Fibroblast of skin of back (primary cell): Measurements from ENCODE around the gene ARL6IP4.

Source experiments
- DNase-seq: peaks from one replicate; pipeline ENCODE4 v3.0.0-alpha.2; 2013

The ARL6IP4 gene

GRCh38 chr12:122990961-122991622 is 10.6 kb downstream of the ARL6IP4 start:
- DNase-seq, result no peak

- DNase-seq, result no peak
Observed at GRCh38 chr12:122991623-122992275, 11.3 kb downstream of the ARL6IP4 start.

GRCh38 chr12:122992386-122992785 is 11.9 kb downstream of the ARL6IP4 start:
- DNase-seq, result no peak

- no peak for DNase-seq
Observed at GRCh38 chr12:122994140-122994675, 13.7 kb downstream of the ARL6IP4 start.

- DNase-seq, result no peak
Observed at GRCh38 chr12:122994781-122995502, 14.5 kb downstream of the ARL6IP4 start.

- DNase-seq, result no peak
Observed at GRCh38 chr12:122995503-122996187, 15.2 kb downstream of the ARL6IP4 start.

- DNase-seq, result no peak
Observed at GRCh38 chr12:122996188-122996601, 15.7 kb downstream of the ARL6IP4 start.

GRCh38 chr12:122996621-122997342 is 16.3 kb downstream of the ARL6IP4 start:
- no peak for DNase-seq

- no peak for DNase-seq
Observed at GRCh38 chr12:122997343-122998250, 17.1 kb downstream of the ARL6IP4 start.

- DNase-seq, result no peak
Observed at GRCh38 chr12:122998316-122998715, 17.8 kb downstream of the ARL6IP4 start.

- DNase-seq, result no peak
Observed at GRCh38 chr12:122999196-122999946, 18.9 kb downstream of the ARL6IP4 start.

- DNase-seq, result no peak
Observed at GRCh38 chr12:122999986-123000420, 19.5 kb downstream of the ARL6IP4 start.

- no peak for DNase-seq
Observed at GRCh38 chr12:123000578-123000977, 20.1 kb downstream of the ARL6IP4 start.

GRCh38 chr12:123001464-123001863 is 21.0 kb downstream of the ARL6IP4 start:
- no peak for DNase-seq

GRCh38 chr12:123003257-123003656 is 22.8 kb downstream of the ARL6IP4 start:
- no peak for DNase-seq

GRCh38 chr12:123004287-123004686 is 23.8 kb downstream of the ARL6IP4 start:
- DNase-seq, result no peak

- DNase-seq, result no peak
Observed at GRCh38 chr12:123005081-123005626, 24.7 kb downstream of the ARL6IP4 start.

GRCh38 chr12:123006977-123007376 is 26.5 kb downstream of the ARL6IP4 start:
- DNase-seq, result peak; percentile 54

- no peak for DNase-seq
Observed at GRCh38 chr12:123010110-123010509, 29.6 kb downstream of the ARL6IP4 start.

- no peak for DNase-seq
Observed at GRCh38 chr12:123010681-123011080, 30.2 kb downstream of the ARL6IP4 start.
